Right cardiac atrium (tissue), 5 donors: ENCODE data around the gene GGACT. TPM values are rescaled to one million over a fixed set of nuclear protein-coding genes. Genes with fewer than 3 reads are reported as not detected.
"Not testable (repeated sequence)": the region's sequence is repeated elsewhere in the genome, so short reads cannot be mapped to it uniquely, and the experiment has no call there.

Experiments
- ATAC-seq, 2 donors: fragments of 200-7000 bp; cut with Tn5 transposase; one replicate each; pipeline versions ENCODE4 v1.8.0 to v1.9.1; 2020; ENCODE audit warnings: moderate library complexity in 2 of 2, mild to moderate bottlenecking in 1 of 2
- DNase-seq, 3 donors: peaks; one replicate each; pipeline ENCODE4 v3.0.0-alpha.2; 2020
- H3K27ac ChIP-seq: one replicate; pipeline ENCODE4 v1.5.1; 2013; ENCODE audit warnings: mild to moderate bottlenecking, low read length, control low read depth, moderate library complexity
- H3K27me3 ChIP-seq: one replicate; pipeline ENCODE4 v1.6.1; 2013; ENCODE audit not compliant: control insufficient read depth, insufficient read depth
- H3K4me1 ChIP-seq: one replicate; pipeline ENCODE4 v1.6.1; 2013; ENCODE audit warnings: low read length; ENCODE audit not compliant: control insufficient read depth, insufficient read depth
- H3K4me3 ChIP-seq: one replicate; pipeline ENCODE4 v1.5.1; 2013; ENCODE audit warnings: low read length, control low read depth
- H3K9me3 ChIP-seq: one replicate; pipeline ENCODE4 v1.6.1; 2013; ENCODE audit warnings: low read length; ENCODE audit not compliant: control insufficient read depth
- WGBS: extraction: QIAGEN DNeasy Blood & Tissue Kit; methylation state at CpG from one replicate; pipeline ENCODE4 v1.1.7; 2013; 5-methylcytosine and 5-hydroxymethylcytosine counted together
- intact Hi-C, 4 donors: fragments of 100-400 bp; cut with DNase I; formaldehyde crosslinking; loops; one replicate each; pipeline versions ENCODE4 v1.11.0 to v1.14.0; 2022 to 2023
- polyA plus RNA-seq: library from polyadenylated mRNA; stranded (reverse); fragments of 200-250 nt; gene quantifications from one replicate; pipeline ENCODE4 v1.2.3, GENCODE V29; 2013
- total RNA-seq, 4 donors: library from RNA; stranded (reverse); fragmentation: NEBNext Ultra II Directional; extraction: Animal tissue kit (Norgen Biotek cat#: 25700); gene quantifications; one replicate each; pipeline ENCODE4 v1.2.1, GENCODE V29; 2021
- donor health status: healthy with polysubstance abuse.
- donor health status: DM: no; HTN: yes; CAD: no.
- donor health status: DM: no; HTN: no; CAD: no.
- donor health status: DM: no; HTN: yes; CAD: no; lungs with severe emphysema.
- donor health status: DM: yes; HTN: yes; CAD: no.

GGACT gene
- total and polyA plus RNA-seq, 5 donors, result 0.63 to 2.2 (median 1.6) TPM

DNA sequence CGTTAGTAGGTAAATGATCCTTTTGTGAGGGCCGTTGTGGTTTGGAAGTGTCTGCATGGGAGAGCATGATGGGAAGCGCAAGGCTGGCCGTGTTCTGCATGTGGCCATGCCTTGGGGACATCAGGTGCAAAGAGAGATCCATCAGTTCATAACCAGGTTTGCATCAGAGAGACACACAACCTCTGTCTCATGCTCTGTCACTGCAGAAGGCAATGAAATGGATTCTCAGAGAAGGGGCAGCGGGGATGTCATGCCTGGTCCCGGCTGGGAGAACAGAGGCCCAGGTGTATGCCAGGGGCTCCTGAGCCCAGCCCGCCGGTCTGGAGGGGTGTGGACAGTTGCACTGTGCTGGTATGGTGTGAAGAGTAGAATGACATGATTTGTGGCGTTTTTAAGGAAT is 60.2 kb downstream of the GGACT start:
- Histone ChIP-seq H3K27ac (no peak overlapping the region), H3K9me3 (no peaks in the 10 kb centered on the region), H3K4me1 (no peaks in the 10 kb centered on the region), H3K4me3 (no peak overlapping the region), H3K27me3 (no peaks in the 10 kb centered on the region)
- 96% methylated on average over 9 of the region's 9 CpGs for WGBS
- intact Hi-C loops, result no loop called here
- ATAC-seq, result no peak
- no peak for DNase-seq

DNA sequence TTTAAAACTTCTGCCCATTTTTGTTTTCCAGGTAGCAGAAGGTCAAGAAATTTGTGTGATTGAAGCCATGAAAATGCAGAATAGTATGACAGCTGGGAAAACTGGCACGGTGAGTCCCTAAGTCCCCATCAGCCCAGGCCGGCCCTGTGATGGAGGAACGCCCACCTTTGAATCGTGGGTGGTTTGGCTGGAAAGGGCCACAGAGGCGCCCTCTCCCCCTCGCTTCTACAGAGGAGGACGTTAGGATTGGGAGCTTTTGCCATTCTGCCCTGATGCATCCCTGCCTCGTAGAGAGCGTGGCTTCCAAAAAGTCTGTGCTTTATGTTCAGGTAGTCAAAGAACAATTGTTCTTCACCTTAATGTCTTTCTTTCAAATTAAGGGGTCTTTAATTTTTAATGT is 60.9 kb downstream of the GGACT start:
- intact Hi-C loops, result no loop called here
- H3K4me3 ChIP-seq, result no peak overlapping the region
- ATAC-seq, result no peak
- H3K4me1 ChIP-seq, result no peaks in the 10 kb centered on the region
- no peaks in the 10 kb centered on the region for H3K9me3 ChIP-seq
- no peaks in the 10 kb centered on the region for H3K27me3 ChIP-seq
- DNase-seq, result no peak
- WGBS, result 90% methylated on average over 9 of the region's 9 CpGs
- H3K27ac ChIP-seq, result no peak overlapping the region

DNA sequence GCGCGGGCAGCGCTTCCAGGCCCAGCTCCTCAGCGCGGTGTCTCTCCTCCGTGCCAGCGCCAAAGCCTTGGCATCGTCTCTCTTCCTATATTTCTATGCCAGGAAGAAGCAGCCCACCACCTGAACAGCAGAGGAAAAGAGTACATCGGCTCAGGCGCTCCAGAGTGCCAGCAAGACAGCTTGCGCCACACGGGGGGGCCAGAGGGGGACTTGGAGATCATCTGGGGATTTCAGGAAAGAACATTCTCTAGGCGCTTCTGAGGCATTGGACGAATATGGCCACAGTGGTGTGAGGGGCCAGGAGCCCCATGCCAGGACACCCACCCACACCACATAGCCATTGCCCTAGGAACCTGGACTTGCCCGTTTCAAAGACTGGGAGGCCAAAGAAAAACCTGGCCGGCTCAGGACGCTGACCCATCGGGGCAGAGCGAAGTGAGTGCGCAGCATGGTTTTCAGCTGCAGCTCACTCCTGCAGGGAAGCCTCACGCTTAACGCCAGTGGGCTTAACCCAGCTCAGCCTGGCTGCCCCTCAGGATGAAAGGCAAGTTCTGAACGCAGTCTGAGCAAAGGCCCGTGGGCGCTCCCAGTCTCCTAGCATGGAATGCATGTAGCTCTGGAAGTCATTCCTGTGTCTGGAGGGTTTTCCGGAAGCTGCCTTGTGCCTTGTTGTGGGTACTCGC is 62.1 kb downstream of the GGACT start:
- Histone ChIP-seq H3K9me3 (no peaks in the 10 kb centered on the region), H3K27ac (no peak overlapping the region), H3K27me3 (no peaks in the 10 kb centered on the region), H3K4me1 (no peaks in the 10 kb centered on the region), H3K4me3 (no peak overlapping the region)
- no peak for DNase-seq
- intact Hi-C loops, result no loop called here
- 93% methylated on average over 27 of the region's 27 CpGs for WGBS
- no peak for ATAC-seq

DNA sequence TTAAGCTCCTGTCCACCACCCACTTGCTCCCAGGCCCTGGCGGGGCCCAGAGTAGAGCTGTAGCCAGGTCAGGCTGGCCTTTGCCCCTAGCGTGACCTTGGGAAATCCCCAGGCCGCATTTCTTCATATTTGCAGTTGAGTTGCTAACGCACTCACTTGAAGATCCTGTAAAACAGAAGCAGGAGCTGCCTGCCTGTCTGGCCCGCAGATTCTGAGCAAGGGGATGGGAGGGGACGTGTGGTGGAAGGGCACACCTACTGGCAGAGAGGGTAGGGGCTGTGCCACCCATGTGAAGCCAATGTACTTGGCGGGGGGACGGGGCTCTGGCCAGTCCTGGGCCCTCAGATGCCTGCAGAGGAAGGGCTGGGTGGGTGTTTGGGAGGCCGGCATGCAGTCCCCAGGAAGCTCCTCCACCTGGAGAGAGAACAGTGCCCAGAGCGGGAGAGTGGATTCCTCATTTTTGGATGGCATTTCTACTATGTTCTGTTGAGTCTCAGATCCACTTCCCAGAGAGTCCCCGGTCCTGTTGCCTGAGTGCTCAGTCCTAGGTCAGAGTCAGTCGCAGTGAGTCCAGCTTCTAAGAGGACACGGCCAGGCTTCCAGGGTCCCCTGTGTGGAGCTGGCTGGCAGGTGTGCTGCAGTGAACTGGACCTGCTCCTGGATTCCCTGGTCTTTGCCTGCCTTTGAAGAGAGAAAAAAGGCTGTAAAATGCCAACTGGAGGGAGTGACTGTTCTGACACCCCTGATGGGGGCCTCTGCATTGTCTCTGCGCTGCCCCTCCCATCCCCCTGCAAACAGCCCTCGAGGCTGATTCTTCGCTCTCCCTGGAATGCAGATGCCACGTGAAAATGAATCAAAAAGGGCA is 62.9 kb downstream of the GGACT start:
- H3K27ac ChIP-seq, result no peak overlapping the region
- H3K4me1 ChIP-seq, result no peaks in the 10 kb centered on the region
- 91% methylated on average over 17 of the region's 17 CpGs for WGBS
- no peaks in the 10 kb centered on the region for H3K27me3 ChIP-seq
- no peak overlapping the region for H3K4me3 ChIP-seq
- no peaks in the 10 kb centered on the region for H3K9me3 ChIP-seq
- intact Hi-C loops, result no loop called here
- DNase-seq, result no peak
- no peak for ATAC-seq

DNA sequence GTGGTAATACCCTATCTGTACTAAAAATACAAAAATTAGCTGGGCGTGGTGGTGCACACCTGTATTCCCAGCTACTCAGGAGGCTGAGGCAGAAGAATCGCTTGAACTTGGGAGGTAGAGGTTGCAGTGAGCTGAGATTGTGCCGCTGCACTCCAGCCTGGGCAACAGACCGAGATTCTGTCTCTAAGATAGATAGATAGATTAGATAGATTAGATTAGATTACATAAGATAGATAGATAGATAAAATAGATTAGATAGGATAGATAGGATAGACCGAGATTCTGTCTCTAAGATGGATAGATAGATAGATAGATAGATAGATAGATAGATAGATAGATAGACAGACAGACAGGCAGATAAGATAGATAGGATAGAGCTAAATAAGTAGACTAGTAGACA is 63.9 kb downstream of the GGACT start:
- H3K4me1 ChIP-seq, ATAC-seq, H3K9me3 ChIP-seq, H3K27me3 ChIP-seq, H3K27ac ChIP-seq, intact Hi-C loops, H3K4me3 ChIP-seq, DNase-seq: not testable (repeated sequence)
- 95% methylated on average over 5 of the region's 5 CpGs for WGBS

DNA sequence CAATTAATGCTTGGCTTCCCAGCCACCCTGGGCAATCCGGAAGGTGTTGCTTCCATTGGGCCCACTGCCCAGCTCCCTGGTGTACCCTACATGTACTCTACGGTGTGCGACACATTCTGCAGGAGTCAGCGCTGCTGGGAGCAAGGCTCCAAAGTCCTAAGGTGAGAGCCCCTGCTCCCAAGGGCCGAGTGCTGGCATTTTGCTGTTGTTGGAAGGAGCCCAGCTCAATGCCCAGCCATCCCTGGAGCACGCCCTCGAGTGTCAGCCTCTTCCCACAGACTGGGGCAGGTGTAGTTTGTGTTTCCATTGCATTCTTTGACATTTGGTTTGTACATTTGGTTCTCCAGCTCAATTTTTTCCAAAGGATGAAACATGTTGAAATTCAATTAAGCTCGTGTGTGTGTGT is 64.6 kb downstream of the GGACT start:
- Histone ChIP-seq H3K27ac (no peak overlapping the region), H3K9me3 (no peaks in the 10 kb centered on the region), H3K4me1 (no peaks in the 10 kb centered on the region), H3K27me3 (no peaks in the 10 kb centered on the region), H3K4me3 (no peak overlapping the region)
- ATAC-seq (no peak), DNase-seq (peak in 1 of 3 donors; percentile 40)
- WGBS, result 91% methylated on average over 8 of the region's 8 CpGs
- intact Hi-C loops, result no loop called here

DNA sequence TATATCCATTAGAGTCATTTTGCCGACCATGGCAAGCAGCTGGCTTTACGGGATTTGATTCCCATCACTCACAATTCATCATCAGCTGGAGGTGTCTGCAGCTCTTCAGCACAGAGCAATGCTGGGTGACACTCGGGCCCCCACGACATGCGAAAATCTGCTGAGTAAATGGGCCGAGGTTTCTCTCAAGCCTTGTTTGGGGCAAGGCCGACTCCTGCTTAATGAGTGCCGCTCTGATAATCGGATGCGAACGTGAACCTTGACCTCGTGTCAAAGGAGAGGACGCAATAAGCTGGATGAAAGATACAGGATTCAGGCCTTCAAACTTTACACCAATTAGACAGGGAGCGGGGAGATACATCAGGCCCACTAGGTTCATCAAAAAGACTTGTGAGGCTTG is 65.2 kb downstream of the GGACT start:
- WGBS, result 87% methylated on average over 14 of the region's 14 CpGs
- no peak overlapping the region for H3K27ac ChIP-seq
- H3K27me3 ChIP-seq, result no peaks in the 10 kb centered on the region
- no peak overlapping the region for H3K4me3 ChIP-seq
- ATAC-seq, result no peak
- H3K9me3 ChIP-seq, result no peaks in the 10 kb centered on the region
- intact Hi-C loops, result no loop called here
- H3K4me1 ChIP-seq, result no peaks in the 10 kb centered on the region
- DNase-seq, result no peak

DNA sequence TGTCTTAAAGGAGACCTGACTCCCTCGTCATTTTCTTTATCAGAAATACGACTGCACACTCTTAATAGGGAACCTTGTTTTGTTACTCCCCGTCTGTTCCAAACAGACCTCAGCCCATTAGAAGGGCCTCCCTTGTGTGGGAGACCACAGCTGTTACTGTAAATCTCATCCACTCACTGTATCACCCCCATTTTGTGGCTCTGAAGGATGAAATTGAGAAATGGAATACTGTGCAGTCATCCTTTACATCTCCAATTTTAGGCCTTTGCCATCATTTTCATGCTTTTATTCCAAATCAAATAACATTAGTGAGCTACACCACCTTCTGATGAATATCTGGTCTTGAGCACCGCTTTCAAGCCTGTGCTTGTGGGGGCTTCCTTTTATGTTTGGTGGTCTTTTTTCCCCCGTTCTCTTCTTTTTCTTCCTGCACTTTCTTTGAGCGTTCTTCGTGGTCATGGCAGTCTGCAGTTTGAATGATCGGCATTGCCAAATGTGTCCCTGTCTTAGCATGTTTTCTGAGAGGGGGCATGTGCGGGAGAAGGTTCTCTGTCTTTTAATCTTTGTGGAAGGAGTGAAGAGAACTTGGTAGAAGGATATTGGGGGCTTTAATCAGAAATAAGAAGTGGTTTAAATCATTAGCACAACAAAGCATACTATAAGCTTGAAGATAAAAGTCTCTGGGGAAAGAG is 65.8 kb downstream of the GGACT start:
- H3K27ac ChIP-seq, result no peak overlapping the region
- no peaks in the 10 kb centered on the region for H3K4me1 ChIP-seq
- 94% methylated on average over 9 of the region's 9 CpGs for WGBS
- DNase-seq (no peak), ATAC-seq (no peak)
- intact Hi-C loops, result no loop called here
- H3K4me3 ChIP-seq, result no peak overlapping the region
- no peaks in the 10 kb centered on the region for H3K9me3 ChIP-seq
- H3K27me3 ChIP-seq, result no peaks in the 10 kb centered on the region

DNA sequence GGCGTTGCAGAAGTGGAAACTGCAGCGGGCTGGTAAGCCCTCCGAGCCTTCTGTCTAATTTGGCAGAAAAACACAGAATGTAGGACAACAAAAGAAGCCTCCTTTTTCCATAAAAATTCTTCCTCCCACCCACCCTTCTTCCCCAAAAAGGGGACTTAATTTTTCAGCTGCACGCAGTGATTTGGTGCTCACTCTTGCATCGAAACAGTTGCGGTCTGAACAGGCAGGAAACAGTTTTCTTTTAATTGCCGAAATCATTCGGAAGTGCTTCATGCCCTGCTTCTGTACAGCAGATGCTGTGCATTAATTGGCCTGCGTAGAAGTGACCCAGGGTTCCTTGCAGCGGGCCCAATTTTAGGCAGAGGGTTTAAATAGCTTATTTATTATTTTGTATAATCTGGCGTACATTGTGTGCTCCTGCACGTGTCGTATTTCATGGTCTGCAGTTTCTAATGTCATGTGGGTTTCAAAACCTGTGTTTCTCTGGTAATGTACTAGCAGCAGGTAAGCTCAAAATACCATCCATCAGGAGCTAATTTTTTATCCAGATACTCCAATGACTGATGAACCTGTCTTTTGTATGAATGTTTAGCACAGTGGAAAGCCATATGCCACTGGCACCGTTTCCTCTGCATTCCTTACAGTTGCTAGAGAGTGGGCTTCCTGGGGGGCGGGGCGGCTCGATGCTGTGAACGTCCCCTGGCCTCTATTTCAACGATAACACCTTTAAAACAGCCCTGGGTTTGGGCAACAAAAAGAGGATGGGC is 66.6 kb downstream of the GGACT start:
- DNase-seq, result no peak
- ATAC-seq, result no peak
- intact Hi-C loops, result no loop called here
- WGBS, result 82% methylated on average over 19 of the region's 19 CpGs
- Histone ChIP-seq H3K4me1 (no peaks in the 10 kb centered on the region), H3K27ac (no peak overlapping the region), H3K27me3 (no peaks in the 10 kb centered on the region), H3K4me3 (no peak overlapping the region), H3K9me3 (no peaks in the 10 kb centered on the region)

DNA sequence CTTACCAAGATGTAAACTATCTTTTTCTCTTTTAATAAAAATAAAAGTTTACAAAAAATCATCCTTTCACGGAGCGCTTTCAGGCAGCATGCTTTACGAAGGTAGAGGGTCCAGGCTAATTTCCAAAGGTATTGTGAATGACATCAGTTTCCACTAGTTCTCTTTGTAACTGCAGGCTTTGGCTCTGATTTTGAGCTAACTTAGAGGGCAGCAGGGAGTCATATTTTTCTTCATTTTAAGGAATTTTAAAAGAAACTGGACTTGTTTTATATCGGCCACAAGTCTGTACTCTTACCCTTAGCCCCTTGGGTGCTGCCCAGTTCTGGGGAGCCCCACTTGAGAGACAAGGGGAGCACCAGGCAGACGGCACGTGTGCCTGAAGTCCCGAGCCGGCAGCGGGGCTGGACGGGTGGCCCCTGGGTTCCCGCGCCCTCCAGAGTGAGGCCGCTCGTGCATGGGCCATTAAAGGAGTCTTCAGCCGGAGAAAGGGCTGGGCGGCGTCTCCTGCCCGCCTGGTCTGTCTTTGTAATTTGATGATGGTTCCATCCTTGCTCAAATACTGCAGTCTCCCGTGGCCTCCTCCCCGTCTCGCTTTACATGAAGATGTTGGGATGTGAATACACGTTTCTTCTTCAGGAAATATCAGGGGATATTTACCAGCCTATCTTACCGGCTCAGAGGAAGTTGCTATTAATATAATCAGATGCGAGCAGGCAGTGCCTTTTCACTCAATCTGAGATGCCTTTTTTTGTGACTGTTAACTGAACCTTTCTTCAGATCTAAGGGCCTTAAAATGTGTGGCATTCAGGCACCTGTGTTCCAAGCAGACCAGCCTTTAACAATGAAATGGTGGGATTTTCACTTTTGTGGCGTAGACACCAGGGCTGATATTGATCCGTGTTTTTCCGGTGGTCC is 67.4 kb downstream of the GGACT start:
- DNase-seq, result no peak
- H3K9me3 ChIP-seq, result no peaks in the 10 kb centered on the region
- no peaks in the 10 kb centered on the region for H3K27me3 ChIP-seq
- H3K4me3 ChIP-seq, result no peak overlapping the region
- ATAC-seq, result no peak
- 81% methylated on average over 27 of the region's 27 CpGs for WGBS
- no peaks in the 10 kb centered on the region for H3K4me1 ChIP-seq
- intact Hi-C loops, result no loop called here
- H3K27ac ChIP-seq, result no peak overlapping the region
